Measurements from ENCODE around the gene RBFOX2.

DNA sequence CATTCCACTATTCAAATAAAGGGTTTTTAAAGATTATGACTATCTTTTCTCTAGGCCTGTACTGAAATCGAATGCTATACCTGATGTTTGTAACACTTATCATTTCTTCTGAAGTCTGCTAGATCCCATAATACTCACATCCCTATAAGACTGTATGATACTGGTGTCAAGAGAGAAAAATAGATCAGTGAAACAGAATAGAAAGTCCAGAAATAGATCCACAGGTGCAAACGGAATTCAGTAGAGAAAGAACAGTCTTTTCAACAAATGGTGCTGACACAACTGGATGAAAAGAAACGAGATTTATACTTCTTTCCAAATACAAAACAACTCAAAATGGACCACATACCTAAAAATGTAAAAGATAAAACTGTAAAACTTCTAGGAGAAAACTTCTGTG, 167.8 kb downstream of the RBFOX2 start:
- TF ChIP-seq, protein P1, sequence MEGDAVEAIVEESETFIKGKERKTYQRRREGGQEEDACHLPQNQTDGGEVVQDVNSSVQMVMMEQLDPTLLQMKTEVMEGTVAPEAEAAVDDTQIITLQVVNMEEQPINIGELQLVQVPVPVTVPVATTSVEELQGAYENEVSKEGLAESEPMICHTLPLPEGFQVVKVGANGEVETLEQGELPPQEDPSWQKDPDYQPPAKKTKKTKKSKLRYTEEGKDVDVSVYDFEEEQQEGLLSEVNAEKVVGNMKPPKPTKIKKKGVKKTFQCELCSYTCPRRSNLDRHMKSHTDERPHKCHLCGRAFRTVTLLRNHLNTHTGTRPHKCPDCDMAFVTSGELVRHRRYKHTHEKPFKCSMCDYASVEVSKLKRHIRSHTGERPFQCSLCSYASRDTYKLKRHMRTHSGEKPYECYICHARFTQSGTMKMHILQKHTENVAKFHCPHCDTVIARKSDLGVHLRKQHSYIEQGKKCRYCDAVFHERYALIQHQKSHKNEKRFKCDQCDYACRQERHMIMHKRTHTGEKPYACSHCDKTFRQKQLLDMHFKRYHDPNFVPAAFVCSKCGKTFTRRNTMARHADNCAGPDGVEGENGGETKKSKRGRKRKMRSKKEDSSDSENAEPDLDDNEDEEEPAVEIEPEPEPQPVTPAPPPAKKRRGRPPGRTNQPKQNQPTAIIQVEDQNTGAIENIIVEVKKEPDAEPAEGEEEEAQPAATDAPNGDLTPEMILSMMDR (IDR thresholded peaks at IDR 0.05), result no peak
- no peak for TF ChIP-seq POLR2AphosphoS5 (IDR thresholded peaks at IDR 0.05)

Data from breast epithelium (tissue), 3 donors.